ENCODE results near the gene ABTB1.

The ABTB1 gene

DNA sequence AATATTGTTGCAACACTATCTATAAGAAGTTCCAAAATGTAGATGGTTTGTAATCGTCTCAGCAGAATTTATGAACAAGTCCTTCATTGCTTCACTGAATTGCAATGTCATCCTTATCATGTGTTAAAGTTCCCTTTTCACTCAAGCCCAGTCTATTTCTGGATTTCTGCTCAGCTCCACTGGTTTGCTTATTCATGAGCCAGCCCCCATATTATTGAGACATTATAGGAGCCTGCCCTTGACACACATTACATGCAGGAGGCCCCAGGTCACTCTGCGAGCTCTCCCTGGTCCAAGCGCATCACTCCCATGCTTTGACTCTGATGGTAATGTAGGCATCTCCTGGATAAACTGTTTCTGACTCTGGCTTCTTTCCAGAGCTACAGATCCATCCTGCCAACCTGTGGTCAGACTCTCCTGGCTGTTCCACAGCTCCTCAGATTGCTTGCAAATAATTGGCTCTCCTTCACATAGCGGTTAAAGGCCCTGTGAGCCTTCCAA, 56.9 kb downstream of the ABTB1 start:
- TF ChIP-seq, protein P1, sequence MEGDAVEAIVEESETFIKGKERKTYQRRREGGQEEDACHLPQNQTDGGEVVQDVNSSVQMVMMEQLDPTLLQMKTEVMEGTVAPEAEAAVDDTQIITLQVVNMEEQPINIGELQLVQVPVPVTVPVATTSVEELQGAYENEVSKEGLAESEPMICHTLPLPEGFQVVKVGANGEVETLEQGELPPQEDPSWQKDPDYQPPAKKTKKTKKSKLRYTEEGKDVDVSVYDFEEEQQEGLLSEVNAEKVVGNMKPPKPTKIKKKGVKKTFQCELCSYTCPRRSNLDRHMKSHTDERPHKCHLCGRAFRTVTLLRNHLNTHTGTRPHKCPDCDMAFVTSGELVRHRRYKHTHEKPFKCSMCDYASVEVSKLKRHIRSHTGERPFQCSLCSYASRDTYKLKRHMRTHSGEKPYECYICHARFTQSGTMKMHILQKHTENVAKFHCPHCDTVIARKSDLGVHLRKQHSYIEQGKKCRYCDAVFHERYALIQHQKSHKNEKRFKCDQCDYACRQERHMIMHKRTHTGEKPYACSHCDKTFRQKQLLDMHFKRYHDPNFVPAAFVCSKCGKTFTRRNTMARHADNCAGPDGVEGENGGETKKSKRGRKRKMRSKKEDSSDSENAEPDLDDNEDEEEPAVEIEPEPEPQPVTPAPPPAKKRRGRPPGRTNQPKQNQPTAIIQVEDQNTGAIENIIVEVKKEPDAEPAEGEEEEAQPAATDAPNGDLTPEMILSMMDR (IDR thresholded peaks at IDR 0.05), result no peak
- H3K4me3 Mint-ChIP-seq, result no peak overlapping the region
- H3K27me3 Mint-ChIP-seq (ENCODE audit: low read depth, poor library complexity), result peaks cover 2% of the 10 kb centered on the region
- peaks cover 46% of the 10 kb centered on the region for H3K4me1 Mint-ChIP-seq
- peaks cover 22% of the 10 kb centered on the region for H3K9me3 Mint-ChIP-seq
- peaks cover 15% of the 10 kb centered on the region for H3K36me3 Mint-ChIP-seq (ENCODE audit: low read depth)
- H3K27ac Mint-ChIP-seq, result no peak overlapping the region
- no peak for DNase-seq

DNA sequence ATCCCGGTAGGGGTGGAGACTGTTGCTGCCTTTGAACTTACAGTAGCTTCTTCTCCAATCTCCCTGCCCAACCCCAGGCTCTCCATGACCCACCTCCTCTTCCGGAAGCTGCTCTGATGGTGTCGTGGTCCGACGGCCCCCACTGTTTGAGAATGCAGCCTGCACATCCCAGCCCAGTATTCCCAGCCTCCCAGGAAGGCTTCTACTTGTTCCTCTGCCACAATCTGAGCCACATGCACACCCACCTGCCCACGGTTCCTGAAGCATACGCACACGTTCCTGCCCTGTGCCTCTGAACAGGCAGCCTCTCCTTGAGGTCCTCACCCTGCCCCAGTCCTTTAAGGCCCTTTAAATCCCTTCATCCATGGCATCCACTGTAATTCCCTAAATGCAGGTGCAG, 57.4 kb downstream of the ABTB1 start:
- no peak overlapping the region for H3K27ac Mint-ChIP-seq
- no peak for DNase-seq
- TF ChIP-seq, protein P1 (IDR thresholded peaks at IDR 0.05), result no peak
- peaks cover 12% of the 10 kb centered on the region for H3K36me3 Mint-ChIP-seq (ENCODE audit: low read depth)
- H3K9me3 Mint-ChIP-seq, result peaks cover 17% of the 10 kb centered on the region
- peaks cover 2% of the 10 kb centered on the region for H3K27me3 Mint-ChIP-seq (ENCODE audit: low read depth, poor library complexity)
- no peak overlapping the region for H3K4me3 Mint-ChIP-seq
- peaks cover 51% of the 10 kb centered on the region for H3K4me1 Mint-ChIP-seq
